Stimulated activated CD4-positive, alpha-beta T cell treated with anti-CD3 and anti-CD28 coated beads, Interleukin-4, amount 100 ng/mL, for 24 hours (primary cell): ENCODE measurements around the gene TMEM259.

ENCODE experiments used
- DNase-seq: peaks from one replicate; pipeline ENCODE4 v3.0.0-alpha.2; 2020

TMEM259 gene

GRCh38 chr19:1055028-1055425 lies 34.1 kb upstream of the TMEM259 start:
- DNase-seq = no peak

GRCh38 chr19:1054102-1055027 lies 33.4 kb upstream of the TMEM259 start:
- DNase-seq = no peak

GRCh38 chr19:1053176-1054101 lies 32.5 kb upstream of the TMEM259 start:
- DNase-seq = no peak

- DNase-seq = no peak
Observed at GRCh38 chr19:1052349-1052975, 31.5 kb upstream of the TMEM259 start.

DNA sequence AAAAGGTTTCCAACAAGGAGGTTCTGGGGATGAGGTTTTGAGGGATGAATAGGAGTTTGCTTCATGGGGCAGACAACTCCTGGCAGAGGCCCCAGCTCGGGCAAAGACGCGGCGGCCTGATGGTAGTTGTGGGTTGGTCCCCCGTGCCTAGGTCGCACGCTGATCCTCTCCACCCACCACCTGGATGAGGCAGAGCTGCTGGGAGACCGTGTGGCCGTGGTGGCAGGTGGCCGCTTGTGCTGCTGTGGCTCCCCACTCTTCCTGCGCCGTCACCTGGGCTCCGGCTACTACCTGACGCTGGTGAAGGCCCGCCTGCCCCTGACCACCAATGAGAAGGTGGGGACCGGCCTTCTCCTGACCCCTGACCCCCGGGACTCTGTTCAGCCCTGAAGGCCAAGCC lies 30.9 kb upstream of the TMEM259 start:
- DNase-seq = no peak

GRCh38 chr19:1050989-1051788 lies 30.3 kb upstream of the TMEM259 start:
- no peak for DNase-seq

DNA sequence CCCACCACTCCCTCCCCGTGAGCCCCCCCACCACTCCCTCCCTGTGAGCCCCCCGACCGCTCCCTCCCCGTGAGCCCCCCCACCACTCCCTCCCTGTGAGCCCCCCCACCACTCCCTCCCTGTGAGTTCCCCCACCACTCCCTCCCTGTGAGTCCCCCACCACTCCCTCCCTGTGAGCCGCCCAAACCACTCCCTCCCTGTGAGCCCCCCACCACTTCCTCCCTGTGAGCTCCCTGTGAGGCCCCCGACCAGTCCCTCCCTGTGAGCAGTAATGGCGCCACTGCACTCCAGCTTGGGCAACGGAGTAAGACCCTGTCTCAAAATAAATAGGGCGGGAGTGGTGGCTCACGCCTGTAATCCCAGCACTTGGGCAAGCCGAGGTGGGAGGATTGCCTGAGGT lies 28.9 kb upstream of the TMEM259 start:
- no peak for DNase-seq

- no peak for DNase-seq
Observed at GRCh38 chr19:1049106-1049505, 28.2 kb upstream of the TMEM259 start.

GRCh38 chr19:1047696-1048147 lies 26.8 kb upstream of the TMEM259 start:
- DNase-seq = no peak

DNA sequence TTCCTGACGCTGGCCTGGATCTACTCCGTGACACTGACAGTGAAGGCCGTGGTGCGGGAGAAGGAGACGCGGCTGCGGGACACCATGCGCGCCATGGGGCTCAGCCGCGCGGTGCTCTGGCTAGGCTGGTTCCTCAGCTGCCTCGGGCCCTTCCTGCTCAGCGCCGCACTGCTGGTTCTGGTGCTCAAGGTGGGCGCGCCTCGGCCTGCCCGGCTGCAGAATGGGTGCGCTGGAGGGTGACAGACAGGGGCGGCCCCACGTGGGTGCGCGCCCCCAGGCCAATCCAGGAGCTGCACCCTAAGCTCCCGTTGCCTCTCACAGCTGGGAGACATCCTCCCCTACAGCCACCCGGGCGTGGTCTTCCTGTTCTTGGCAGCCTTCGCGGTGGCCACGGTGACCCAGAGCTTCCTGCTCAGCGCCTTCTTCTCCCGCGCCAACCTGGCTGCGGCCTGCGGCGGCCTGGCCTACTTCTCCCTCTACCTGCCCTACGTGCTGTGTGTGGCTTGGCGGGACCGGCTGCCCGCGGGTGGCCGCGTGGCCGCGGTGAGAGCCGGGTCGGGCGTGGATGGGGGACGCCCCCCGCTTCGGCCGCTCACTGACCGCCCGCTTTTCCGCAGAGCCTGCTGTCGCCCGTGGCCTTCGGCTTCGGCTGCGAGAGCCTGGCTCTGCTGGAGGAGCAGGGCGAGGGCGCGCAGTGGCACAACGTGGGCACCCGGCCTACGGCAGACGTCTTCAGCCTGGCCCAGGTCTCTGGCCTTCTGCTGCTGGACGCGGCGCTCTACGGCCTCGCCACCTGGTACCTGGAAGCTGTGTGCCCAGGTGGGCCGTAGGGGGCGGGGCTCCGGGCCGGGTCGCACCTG lies 26.1 kb upstream of the TMEM259 start:
- DNase-seq = no peak

GRCh38 chr19:1046117-1046626 lies 25.2 kb upstream of the TMEM259 start:
- DNase-seq = no peak

- peak; percentile 65 for DNase-seq
Observed at GRCh38 chr19:1045247-1045603, 24.3 kb upstream of the TMEM259 start.

DNA sequence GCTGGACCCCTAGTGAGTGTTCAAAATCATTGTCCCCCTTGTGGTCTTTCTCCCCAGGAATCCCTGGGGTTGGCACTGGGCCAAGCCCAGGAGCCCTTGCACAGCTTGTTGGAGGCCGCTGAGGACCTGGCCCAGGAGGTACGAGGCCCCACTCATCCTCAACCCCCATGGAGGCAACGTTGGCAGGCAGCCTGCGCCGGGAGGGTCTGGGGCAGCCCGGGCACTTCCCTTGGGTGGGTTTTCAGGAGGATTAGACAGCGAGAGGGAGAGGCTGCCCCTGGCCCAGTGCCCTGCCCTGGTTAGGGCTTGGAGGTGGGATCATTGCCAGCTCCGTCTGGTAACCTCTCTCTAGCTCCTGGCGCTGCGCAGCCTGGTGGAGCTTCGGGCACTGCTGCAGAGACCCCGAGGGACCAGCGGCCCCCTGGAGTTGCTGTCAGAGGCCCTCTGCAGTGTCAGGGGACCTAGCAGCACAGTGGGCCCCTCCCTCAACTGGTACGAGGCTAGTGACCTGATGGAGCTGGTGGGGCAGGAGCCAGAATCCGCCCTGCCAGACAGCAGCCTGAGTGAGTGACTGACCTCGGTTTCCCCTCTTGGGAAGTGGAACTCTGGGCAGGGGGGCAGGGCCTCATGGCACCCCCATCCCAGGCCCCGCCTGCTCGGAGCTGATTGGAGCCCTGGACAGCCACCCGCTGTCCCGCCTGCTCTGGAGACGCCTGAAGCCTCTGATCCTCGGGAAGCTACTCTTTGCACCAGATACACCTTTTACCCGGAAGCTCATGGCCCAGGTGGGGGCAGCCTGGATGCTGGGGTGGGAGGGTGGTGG lies 22.0 kb upstream of the TMEM259 start:
- DNase-seq = no peak

DNA sequence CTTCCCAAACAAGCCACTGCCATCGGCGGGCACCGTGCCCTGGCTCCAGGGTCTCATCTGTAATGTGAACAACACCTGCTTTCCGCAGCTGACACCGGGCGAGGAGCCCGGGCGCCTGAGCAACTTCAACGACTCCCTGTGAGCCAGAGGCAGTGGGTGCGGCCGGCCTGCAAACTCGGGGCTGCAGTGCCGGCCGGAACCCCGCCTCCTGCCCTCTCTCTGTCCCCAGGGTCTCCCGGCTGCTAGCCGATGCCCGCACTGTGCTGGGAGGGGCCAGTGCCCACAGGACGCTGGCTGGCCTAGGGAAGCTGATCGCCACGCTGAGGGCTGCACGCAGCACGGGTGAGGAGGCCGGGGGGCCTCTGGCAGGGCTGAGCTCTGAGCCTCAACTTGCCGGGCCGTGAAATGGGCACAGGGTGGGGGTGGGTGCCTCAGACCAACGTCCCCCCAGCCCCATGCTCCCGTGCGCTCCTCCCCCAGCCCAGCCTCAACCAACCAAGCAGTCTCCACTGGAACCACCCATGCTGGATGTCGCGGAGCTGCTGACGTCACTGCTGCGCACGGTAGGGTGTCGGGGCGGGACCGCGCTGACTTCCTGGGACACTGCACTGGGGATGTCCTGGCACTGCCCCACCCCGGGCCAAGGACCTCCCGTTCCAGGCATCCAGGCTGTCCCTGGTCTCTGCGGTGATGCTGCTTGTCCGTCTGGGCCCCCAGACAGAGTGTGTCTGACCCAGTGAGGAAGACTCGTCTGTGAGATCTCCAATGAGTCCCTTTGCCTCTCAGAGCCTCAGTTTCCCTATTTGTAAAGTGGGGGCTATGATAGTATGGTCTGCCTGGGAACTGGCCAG lies 21.1 kb upstream of the TMEM259 start:
- DNase-seq = no peak

- no peak for DNase-seq
Observed at GRCh38 chr19:1041272-1041834, 20.4 kb upstream of the TMEM259 start.

DNA sequence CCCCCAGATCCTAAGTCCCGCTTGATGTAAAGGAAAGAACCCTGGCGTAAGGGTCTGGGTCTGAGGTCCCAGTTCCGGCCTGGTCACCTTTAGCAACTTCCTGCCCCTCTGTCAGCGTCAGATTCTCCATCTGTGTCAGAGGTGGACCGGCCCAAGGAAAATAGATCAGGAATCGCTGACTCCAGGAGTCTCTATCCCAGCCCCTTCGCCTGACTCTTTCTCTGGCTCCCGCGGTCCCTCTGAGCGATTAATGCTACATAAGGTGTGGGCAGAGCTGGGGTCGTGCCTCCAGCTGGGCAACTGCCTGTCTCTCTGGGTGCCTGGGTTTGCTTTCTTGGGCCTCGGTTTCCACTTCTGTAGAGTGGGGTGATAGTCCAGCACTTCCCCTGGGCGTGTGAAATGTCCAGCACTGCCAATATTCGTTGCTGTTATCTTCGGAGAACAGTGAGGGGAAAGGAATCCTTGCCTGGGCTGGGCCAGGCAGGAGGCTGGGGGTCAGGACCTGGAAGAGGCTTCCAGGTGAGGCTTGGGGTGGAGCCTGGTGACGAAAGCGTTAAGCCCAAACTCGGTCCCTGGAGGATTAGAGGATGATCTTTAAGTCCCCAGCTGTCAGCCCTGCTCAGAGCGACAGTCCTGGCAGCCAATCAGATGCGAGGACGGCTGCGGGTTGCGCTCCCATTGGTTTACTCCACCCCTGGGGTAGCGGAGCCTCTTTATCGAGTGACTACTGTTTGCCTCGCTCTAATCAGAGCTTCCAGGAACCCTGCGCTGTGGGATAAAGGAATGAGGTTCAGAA lies 19.8 kb upstream of the TMEM259 start:
- DNase-seq = peak; percentile 92

- peak; percentile 100 for DNase-seq
Observed at GRCh38 chr19:1039646-1040475, 18.9 kb upstream of the TMEM259 start, which contains the start of gene ABCA7. ABCA7 (plus strand) TSS chr19:1040107; CDS start chr19:1041362, 1,255 bp downstream.
